ENCODE measurements around the gene CPEB1.

CPEB1 gene

GRCh38 chr15:82647045-82647834 lies at the start of gene CPEB1:
TSS of gene CPEB1 (minus strand) at chr15:82647363. CDS start at chr15:82628459, 18,904 bp downstream.
- no peak for DNase-seq

GRCh38 chr15:82692171-82692570 lies 45.0 kb upstream of the CPEB1 start:
- DNase-seq = no peak

GRCh38 chr15:82689147-82689546 lies 42.0 kb upstream of the CPEB1 start:
- DNase-seq = no peak

GRCh38 chr15:82688691-82689090 lies 41.5 kb upstream of the CPEB1 start:
- DNase-seq = no peak

- DNase-seq = no peak
Observed at GRCh38 chr15:82681371-82681770, 34.2 kb upstream of the CPEB1 start.

GRCh38 chr15:82680200-82681102 lies 33.3 kb upstream of the CPEB1 start:
- DNase-seq = peak; percentile 71

- no peak for DNase-seq
Observed at GRCh38 chr15:82679626-82680199, 32.5 kb upstream of the CPEB1 start.

GRCh38 chr15:82677720-82678323 lies 30.7 kb upstream of the CPEB1 start:
- no peak for DNase-seq

GRCh38 chr15:82674873-82675272 lies 27.7 kb upstream of the CPEB1 start:
- DNase-seq = no peak

- DNase-seq = no peak
Observed at GRCh38 chr15:82670699-82671098, 23.5 kb upstream of the CPEB1 start.

- DNase-seq = no peak
Observed at GRCh38 chr15:82666606-82667005, 19.4 kb upstream of the CPEB1 start.

- DNase-seq = no peak
Observed at GRCh38 chr15:82664021-82664420, 16.9 kb upstream of the CPEB1 start.

- DNase-seq = peak; percentile 38
Observed at GRCh38 chr15:82663186-82663600, 16.0 kb upstream of the CPEB1 start.

- no peak for DNase-seq
Observed at GRCh38 chr15:82662641-82663040, 15.5 kb upstream of the CPEB1 start.

- no peak for DNase-seq
Observed at GRCh38 chr15:82660378-82660777, 13.2 kb upstream of the CPEB1 start.

GRCh38 chr15:82656641-82657266 lies 9.6 kb upstream of the CPEB1 start:
- no peak for DNase-seq

- no peak for DNase-seq
Observed at GRCh38 chr15:82655606-82656005, 8.4 kb upstream of the CPEB1 start.

GRCh38 chr15:82653483-82654168 lies 6.5 kb upstream of the CPEB1 start:
- no peak for DNase-seq

- no peak for DNase-seq
Observed at GRCh38 chr15:82651708-82652107, 4.5 kb upstream of the CPEB1 start.

- no peak for DNase-seq
Observed at GRCh38 chr15:82650046-82650670, 3.0 kb upstream of the CPEB1 start.

GRCh38 chr15:82649226-82649999 lies 2.2 kb upstream of the CPEB1 start:
- DNase-seq = no peak
